ENCODE results near the gene FAT4.

The FAT4 gene

DNA sequence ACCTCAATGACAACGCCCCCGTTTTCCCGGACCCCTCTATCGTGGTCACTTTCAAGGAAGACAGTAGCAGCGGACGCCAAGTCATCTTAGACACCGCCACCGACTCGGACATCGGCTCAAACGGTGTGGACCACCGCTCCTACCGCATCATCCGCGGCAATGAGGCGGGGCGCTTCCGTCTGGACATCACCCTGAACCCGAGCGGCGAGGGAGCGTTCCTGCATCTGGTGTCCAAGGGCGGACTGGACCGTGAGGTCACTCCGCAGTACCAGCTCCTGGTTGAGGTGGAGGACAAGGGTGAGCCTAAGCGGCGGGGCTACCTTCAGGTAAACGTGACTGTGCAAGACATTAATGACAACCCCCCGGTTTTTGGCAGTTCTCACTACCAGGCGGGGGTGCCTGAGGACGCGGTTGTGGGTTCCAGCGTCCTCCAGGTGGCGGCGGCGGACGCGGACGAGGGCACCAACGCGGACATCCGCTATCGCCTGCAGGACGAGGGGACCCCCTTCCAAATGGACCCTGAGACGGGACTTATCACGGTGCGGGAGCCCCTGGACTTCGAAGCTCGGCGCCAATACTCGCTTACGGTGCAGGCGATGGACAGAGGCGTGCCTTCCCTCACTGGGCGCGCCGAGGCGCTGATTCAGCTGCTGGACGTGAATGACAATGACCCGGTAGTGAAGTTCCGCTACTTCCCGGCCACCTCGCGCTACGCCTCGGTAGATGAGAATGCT lies 2.2 kb downstream of the FAT4 start:
- no peak for DNase-seq

DNA sequence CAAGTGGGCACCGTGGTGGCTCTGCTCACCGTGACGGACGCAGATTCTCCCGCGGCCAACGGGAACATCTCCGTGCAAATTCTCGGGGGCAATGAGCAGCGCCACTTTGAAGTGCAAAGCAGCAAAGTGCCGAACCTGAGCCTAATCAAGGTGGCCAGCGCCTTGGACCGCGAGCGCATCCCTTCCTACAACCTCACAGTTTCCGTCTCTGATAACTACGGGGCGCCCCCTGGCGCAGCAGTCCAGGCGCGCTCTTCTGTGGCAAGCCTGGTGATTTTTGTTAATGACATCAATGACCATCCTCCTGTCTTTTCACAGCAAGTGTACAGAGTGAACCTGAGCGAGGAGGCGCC lies 2.7 kb downstream of the FAT4 start:
- DNase-seq = no peak

DNA sequence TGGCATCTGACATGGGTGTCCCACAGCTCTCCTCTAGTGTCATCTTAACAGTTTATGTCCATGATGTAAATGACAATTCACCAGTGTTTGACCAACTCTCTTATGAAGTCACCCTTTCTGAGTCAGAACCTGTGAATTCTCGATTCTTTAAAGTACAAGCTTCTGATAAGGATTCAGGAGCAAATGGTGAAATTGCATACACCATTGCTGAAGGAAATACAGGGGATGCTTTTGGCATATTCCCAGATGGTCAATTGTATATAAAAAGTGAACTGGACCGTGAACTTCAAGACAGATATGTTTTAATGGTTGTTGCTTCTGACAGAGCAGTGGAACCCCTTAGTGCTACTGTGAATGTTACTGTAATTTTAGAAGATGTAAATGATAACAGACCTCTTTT lies 4.6 kb downstream of the FAT4 start:
- no peak for DNase-seq

GRCh38 chr4:125321709-125322365 lies 7.1 kb downstream of the FAT4 start:
- DNase-seq = no peak

DNA sequence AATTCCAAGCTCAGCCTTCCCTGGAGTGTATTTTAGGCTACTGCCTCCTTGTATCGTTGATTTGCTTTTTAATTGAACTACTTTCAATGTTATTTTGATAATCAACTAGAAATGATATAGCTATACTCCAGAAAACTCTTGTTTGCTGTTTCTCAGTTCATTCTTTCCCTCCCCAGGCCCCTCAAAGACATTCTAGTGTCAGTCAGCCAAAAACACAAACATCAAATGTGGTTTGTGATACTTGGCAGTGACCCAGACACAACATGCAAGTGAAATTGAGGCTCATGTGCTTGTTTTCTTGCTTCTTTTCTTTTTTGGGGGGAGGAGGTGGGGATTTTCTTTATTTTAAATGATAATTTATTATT lies 7.6 kb downstream of the FAT4 start:
- DNase-seq = no peak

GRCh38 chr4:125323654-125324053 lies 8.9 kb downstream of the FAT4 start:
- no peak for DNase-seq

- DNase-seq = no peak
These were observed 11.0 kb downstream of the FAT4 start for GRCh38 chr4:125325733-125326132.

- no peak for DNase-seq
These were observed 16.4 kb downstream of the FAT4 start for GRCh38 chr4:125331116-125331515.

- DNase-seq = no peak
These were observed 20.2 kb downstream of the FAT4 start for GRCh38 chr4:125334926-125335325.

DNA sequence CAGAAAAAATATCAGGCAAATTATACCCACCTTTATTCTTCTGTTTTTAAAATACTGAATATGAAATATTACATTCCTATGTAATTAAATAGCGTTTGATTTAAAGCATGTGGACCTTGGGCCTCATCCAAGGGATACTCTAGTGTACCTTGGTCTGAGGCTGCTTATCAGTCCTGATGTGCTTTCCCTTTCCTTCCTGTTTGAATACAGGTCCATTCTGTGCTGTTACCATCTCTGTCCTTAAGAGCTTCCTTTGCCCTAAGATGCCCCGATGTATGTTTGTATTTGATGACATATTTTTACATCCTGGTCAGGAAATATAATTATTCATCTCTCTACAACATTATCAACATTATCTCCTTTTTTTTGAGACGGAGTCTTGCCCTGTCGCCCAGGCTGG lies 24.1 kb downstream of the FAT4 start:
- no peak for DNase-seq

GRCh38 chr4:125344198-125344597 lies 29.4 kb downstream of the FAT4 start:
- DNase-seq = no peak

DNA sequence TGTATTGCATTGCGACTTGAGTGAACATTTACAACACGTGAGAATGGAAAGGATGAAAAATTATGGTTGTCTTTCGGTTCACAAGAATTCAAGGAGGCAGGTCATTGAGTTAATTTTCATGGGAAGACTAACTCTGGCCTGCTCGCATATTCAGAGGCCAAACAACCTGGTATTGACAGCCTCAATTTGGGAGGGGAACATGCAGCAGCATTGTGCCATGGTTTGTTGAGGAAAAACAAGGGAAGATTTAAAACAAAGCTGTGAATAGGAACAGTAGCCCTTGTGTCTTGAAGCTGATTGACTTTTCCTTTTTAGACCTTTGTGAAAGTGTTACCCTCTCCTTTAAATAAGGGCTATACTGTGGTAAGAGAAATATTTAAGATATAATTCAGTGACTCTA lies 31.9 kb downstream of the FAT4 start:
- no peak for DNase-seq

DNA sequence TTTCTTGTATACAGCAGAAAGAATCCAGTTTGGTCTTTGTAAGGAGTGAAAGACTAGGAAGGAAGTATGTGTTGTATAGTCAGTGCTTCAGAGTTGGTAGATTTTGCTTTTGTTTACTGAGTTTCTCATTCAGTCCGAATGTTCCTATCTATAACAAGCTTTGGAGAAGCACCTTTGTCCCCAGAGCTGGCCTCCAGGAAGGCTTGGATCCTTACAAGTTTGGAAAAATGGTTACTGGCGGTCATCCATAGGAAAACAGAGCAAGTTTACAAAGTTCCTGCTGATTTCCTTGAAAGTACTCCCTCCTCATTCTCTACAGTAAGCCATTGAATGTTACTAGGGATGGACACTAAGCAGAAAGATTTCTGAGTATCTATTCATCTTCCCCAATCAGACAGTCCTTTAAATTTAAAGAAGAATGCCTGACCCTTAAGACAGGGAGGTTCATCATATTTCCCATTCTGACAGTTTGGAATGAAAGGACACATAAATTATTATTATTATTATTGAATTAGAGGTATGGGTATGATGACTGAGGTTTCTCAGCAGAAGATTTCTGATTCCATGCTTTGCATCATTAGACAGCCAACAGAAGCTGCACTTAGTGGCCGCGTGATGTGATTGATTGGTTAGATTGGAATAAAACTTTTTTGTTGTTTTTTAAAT lies 35.8 kb downstream of the FAT4 start:
- DNase-seq = no peak

- no peak for DNase-seq
These were observed 37.8 kb downstream of the FAT4 start for GRCh38 chr4:125352521-125352920.

DNA sequence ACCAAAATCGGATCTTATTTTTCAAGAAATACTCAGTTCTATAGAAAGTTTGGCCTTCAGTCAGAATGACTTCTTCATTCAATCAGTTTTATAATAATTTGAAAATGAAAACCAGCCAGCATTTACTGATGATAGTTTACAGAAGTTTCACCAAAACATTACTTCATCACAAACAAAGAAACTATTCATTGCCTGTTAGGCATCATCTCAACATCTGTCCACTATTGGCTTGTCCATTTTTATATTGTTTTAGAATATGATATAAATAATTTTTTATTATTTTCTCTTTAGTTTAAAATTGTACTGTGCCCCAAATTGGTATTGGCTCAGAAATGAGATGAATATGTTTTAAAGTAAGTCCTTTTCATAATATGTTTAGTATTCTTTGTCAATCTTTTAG lies 38.4 kb downstream of the FAT4 start:
- DNase-seq = no peak

DNA sequence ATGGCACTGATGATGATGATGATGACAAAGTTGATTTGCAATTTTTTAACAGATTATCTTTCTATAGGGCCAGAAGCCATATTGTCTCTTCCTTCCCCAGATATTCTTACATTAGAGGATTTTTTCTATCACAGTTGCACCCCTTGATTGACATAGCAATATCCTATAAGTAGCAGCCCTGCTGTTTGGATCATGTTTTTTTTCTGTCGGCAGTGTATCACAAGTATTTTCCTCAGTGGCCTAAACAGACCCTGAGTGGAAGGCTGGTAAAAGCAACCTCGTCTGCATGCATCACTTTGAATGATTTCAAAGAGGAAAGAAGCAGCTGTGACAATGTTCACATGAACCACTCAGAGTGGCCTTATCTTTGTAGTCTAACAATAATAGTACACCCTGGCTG lies 41.0 kb downstream of the FAT4 start:
- DNase-seq = no peak

DNA sequence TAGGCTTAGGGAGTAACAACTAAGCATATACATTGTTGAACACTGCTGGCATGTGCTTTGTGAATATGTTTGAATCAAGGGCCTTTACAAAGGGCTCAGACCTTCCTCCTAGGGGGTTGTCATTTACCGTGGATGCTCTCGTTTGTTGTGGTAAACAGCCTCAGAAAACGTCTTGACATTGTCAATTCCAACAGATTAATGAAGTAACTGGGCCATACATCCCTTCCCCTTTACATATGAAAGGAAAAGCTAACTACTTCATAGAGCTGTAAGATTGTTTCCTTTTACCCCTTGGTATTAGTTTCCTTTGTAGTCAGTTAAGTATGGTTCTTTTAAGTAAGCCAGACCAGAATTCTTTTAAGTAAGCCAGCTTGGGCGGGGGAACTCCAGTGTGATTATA lies 42.9 kb downstream of the FAT4 start:
- DNase-seq = no peak

DNA sequence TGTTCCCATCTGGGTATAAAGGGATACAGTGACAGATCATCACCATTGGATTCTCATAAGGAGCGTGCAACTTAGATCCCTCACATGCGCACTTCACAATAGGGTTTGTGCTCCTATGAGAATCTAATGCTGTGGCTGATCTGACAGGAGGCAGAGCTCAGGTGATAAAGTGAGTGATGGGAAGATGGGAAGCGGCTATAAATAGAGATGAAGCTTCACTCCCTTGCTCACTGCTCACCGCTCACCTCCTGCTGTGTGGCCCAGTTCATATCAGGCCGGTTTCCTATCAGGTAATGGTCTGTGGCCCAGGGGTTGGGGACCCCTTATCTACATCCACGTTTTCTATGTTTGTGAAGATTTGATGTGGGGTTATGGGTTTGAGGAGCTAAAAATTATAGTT lies 43.7 kb downstream of the FAT4 start:
- DNase-seq = no peak

GRCh38 chr4:125359363-125359762 lies 44.6 kb downstream of the FAT4 start:
- no peak for DNase-seq

- no peak for DNase-seq
These were observed 45.3 kb downstream of the FAT4 start for GRCh38 chr4:125359960-125360634.

DNA sequence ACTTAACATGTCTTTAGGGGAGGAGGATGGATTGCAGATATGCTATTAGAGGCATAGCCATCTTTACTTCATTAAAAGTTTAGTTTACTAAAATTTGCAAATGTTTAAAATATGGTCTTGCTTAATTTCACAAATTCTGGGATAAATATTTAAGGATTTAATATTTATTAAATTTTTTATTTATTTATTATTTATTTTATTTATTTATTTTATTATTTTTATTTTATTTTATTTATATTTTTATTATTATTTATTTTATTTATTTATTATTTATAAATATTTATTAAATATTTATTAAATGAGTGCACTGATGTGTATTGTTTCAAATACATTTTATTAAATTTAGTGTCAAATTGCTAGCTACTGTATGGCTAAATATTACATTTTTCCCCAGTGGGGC lies 46.0 kb downstream of the FAT4 start:
- no peak for DNase-seq

Data from SHP77 (cell line).